NT2/D1 (cell line): ENCODE results near the gene FRY.

Source experiments
- DNase-seq: peaks from one replicate; pipeline ENCODE4 v3.0.0-alpha.2; 2011; ENCODE audit warnings: low read depth, low spot score
- H3K27me3 ChIP-seq: 2 replicates; pipeline ENCODE4 v1.6.0; 2011; ENCODE audit warnings: mild to moderate bottlenecking; ENCODE audit not compliant: insufficient read length, insufficient read depth
- H3K36me3 ChIP-seq: 2 replicates; pipeline ENCODE4 v1.6.1; 2011; ENCODE audit warnings: mild to moderate bottlenecking, low read length, mixed read lengths; ENCODE audit not compliant: insufficient read depth, insufficient read length
- H3K4me1 ChIP-seq: 2 replicates; pipeline ENCODE4 v1.5.1; 2011; ENCODE audit not compliant: insufficient read depth, insufficient read length
- H3K4me3 ChIP-seq: 2 replicates; pipeline ENCODE4 v1.5.1; 2011; ENCODE audit warnings: low read depth; ENCODE audit not compliant: insufficient read length
- H3K9ac ChIP-seq: 2 replicates; pipeline ENCODE4 v1.6.0; 2011; ENCODE audit warnings: low read depth; ENCODE audit not compliant: insufficient read length
- H3K9me3 ChIP-seq: 2 replicates; pipeline ENCODE4 v1.5.1; 2011; ENCODE audit warnings: mild to moderate bottlenecking, low read length; ENCODE audit not compliant: insufficient read depth
- SUZ12 ChIP-seq: IDR thresholded peaks from 2 replicates; pipeline ENCODE4 v1.6.1; 2011; ENCODE audit not compliant: insufficient read length, insufficient read depth; ENCODE audit errors: extremely low read depth
- YY1 ChIP-seq: IDR thresholded peaks from 2 replicates; pipeline ENCODE4 v1.6.1; 2011; ENCODE audit not compliant: insufficient read length, insufficient read depth
- ZNF274 ChIP-seq: IDR thresholded peaks from 2 replicates; pipeline ENCODE4 v1.6.1; 2011; ENCODE audit warnings: mild to moderate bottlenecking, low read depth, low read length

The FRY gene

DNA sequence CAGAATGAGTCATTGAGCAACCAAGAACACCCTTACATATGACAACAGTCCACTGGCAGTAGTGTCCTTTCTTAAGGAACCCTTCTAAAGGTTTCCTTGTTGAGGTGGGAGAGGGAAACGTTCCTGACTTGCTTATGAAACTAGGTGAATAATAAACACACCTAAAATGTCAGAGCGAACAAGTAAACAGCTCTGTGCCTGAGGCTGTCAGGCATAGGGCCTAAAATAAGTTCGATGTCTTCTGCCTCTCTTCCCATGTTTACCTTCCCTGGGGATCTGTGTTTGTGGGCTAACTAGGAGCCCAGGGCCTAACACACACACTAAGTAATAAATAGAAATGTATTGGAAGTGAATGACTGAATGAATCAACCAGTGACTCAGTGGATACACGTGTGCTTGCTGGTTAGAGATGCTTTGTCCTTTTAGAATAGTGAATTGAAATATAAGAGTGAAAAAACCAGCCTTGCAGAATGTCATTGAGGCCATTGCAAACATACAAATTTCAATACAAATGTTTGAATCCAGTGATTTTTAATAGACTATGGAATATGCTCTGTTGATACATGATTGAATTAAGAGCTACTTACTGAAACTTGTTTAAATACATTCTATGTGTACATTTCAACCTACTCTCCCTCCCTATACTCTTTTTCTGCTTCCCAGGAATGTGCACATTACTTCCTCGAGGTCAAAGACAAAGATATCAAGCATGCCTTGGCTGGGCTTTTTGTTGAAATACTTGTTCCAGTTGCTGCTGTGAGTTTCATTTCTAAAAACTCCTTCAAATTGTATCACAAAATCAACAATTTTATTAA lies 102.9 kb downstream of the FRY start:
- H3K36me3 ChIP-seq, result no peaks in the 10 kb centered on the region
- H3K4me3 ChIP-seq, result no peak overlapping the region
- no peaks in the 10 kb centered on the region for H3K9me3 ChIP-seq
- H3K4me1 ChIP-seq, result no peaks in the 10 kb centered on the region
- H3K9ac ChIP-seq, result no peak overlapping the region
- TF ChIP-seq ZNF274, result no peak
- TF ChIP-seq YY1, result no peak
- no peak for TF ChIP-seq SUZ12
- no peaks in the 10 kb centered on the region for H3K27me3 ChIP-seq
- DNase-seq, result no peak

DNA sequence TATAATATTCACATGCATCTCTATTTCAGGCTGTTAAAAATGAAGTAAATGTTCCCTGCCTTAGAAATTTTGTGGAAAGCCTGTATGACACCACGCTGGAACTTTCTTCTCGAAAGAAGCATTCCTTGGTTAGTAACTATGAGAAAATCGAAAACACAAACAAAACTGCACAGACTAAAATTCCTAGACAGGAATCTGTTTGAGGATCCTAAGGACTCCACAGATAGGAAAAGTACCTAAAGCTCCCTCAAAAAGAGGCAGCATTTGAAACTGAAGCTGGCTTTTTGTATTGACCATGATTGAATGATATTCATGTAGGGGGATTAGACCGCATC lies 103.4 kb downstream of the FRY start:
- Histone ChIP-seq H3K9ac (no peak overlapping the region), H3K27me3 (no peaks in the 10 kb centered on the region), H3K4me1 (no peaks in the 10 kb centered on the region), H3K4me3 (no peak overlapping the region), H3K36me3 (no peaks in the 10 kb centered on the region), H3K9me3 (no peaks in the 10 kb centered on the region)
- no peak for DNase-seq
- TF ChIP-seq SUZ12 (no peak), YY1 (no peak), ZNF274 (no peak)

DNA sequence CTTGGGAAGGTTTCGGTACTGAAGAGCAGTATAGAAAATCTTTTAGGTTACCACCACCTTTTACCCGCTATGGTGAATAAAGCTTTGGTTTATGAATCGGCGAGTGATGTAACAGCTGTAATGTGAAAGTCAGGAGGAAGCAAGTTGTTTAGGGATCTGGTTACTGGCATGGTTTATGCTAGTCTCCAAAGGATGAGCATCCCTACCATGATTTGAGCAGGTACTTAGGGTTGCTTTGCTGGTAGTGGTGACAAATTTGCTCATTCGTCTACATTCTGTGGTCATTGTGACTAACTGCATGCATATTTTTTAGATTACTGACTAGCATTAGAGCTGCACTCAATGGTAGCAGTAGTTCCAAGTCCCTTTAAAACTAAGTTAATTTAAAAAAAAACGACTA lies 104.1 kb downstream of the FRY start:
- no peak for DNase-seq
- H3K9me3 ChIP-seq, result no peaks in the 10 kb centered on the region
- no peaks in the 10 kb centered on the region for H3K4me1 ChIP-seq
- H3K27me3 ChIP-seq, result no peaks in the 10 kb centered on the region
- H3K36me3 ChIP-seq, result no peaks in the 10 kb centered on the region
- H3K9ac ChIP-seq, result no peak overlapping the region
- no peak for TF ChIP-seq ZNF274
- TF ChIP-seq SUZ12, result no peak
- no peak for TF ChIP-seq YY1
- no peak overlapping the region for H3K4me3 ChIP-seq

DNA sequence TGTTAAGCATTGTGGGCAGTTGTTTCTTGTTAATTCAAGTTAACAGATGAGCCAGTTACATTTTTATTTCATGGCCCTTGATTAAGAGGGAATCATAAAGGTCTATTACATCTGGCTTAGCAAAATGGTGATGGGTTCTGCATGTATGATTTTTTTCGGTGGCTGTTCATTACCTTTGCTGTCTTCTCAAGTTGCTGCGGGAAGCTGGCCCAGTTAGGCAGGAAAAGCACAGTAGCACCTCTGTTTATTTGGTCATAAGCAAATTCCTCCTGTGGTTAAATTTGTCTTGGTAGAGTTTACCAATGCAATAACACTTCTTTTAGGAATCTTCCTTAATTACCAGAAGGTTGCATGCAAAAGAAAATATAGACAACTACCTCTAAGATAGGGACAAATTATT lies 104.5 kb downstream of the FRY start:
- no peak overlapping the region for H3K9ac ChIP-seq
- no peak overlapping the region for H3K4me3 ChIP-seq
- H3K9me3 ChIP-seq, result no peaks in the 10 kb centered on the region
- H3K36me3 ChIP-seq, result no peaks in the 10 kb centered on the region
- no peaks in the 10 kb centered on the region for H3K27me3 ChIP-seq
- no peak for DNase-seq
- no peak for TF ChIP-seq YY1
- no peak for TF ChIP-seq SUZ12
- TF ChIP-seq ZNF274, result no peak
- H3K4me1 ChIP-seq, result no peaks in the 10 kb centered on the region

DNA sequence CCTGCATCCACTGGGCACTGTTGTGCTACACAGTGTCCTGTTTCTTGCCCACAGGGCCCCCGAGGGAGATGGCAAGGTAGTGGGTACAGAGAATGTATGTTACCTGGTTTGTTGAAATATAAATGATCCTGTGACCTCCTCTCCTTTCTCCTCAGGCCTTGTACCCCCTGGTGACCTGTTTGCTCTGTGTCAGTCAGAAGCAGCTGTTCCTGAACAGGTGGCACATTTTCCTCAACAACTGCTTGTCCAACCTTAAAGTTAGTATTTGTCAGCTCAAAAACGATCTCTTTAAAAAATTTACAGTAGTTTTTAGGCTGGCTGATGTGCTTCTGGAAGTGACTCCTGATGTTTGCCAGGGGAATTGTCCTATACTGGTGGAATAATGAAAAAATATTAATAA lies 105.1 kb downstream of the FRY start:
- no peaks in the 10 kb centered on the region for H3K9me3 ChIP-seq
- no peaks in the 10 kb centered on the region for H3K36me3 ChIP-seq
- no peak overlapping the region for H3K4me3 ChIP-seq
- H3K27me3 ChIP-seq, result no peaks in the 10 kb centered on the region
- no peak for TF ChIP-seq YY1
- no peak for TF ChIP-seq ZNF274
- no peak for TF ChIP-seq SUZ12
- H3K4me1 ChIP-seq, result no peaks in the 10 kb centered on the region
- no peak overlapping the region for H3K9ac ChIP-seq
- no peak for DNase-seq

DNA sequence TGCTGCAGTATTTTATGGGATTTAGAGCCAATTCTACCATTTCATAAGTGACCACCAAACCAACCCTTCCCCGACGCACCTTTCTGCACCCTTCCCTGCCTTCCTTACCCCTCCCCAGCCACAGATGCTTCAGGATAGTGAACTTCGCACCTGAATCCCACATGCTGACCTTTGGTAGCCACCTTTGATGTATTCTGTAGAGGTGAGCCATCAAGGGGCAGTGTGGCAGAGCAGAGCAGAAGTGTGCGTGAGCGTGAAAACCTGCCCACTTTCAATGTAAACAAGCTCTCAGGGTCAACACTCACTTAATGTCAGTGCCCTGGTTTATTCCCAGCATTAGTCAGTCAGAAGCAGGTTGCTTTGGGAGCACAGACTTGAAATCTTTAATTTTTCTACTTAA lies 107.7 kb downstream of the FRY start:
- H3K27me3 ChIP-seq, result no peaks in the 10 kb centered on the region
- DNase-seq, result no peak
- H3K4me3 ChIP-seq, result no peak overlapping the region
- TF ChIP-seq YY1 (no peak), SUZ12 (no peak), ZNF274 (no peak)
- H3K4me1 ChIP-seq, result no peaks in the 10 kb centered on the region
- no peaks in the 10 kb centered on the region for H3K36me3 ChIP-seq
- no peak overlapping the region for H3K9ac ChIP-seq
- no peaks in the 10 kb centered on the region for H3K9me3 ChIP-seq

DNA sequence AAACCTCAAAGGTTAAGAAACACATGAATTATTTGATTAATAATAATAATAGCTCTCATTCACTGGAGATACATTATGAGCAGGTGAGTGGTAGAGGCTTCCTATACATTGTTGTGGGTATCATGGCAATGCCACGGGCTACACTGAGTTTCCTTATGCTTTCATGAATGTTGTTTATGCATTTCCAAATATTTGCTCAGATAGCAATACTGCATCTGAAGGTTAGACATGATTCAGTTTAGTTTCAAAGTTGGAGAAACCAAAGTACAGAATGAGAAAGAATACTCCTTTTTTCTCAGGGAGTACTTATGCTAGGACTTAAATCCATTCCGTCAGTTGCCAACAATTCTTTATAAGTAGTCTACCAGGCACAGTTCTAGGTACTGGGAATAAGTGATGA lies 108.5 kb downstream of the FRY start:
- H3K9me3 ChIP-seq, result no peaks in the 10 kb centered on the region
- no peaks in the 10 kb centered on the region for H3K4me1 ChIP-seq

More for the DNA sequence above, 108.5 kb downstream of the FRY start:
- no peaks in the 10 kb centered on the region for H3K36me3 ChIP-seq
- TF ChIP-seq YY1 (no peak), ZNF274 (no peak), SUZ12 (no peak)
- DNase-seq, result no peak
- H3K27me3 ChIP-seq, result no peaks in the 10 kb centered on the region
- no peak overlapping the region for H3K4me3 ChIP-seq
- H3K9ac ChIP-seq, result no peak overlapping the region
